ENCODE data around the gene NAA60.

The NAA60 gene

GRCh38 chr16:3509470-3509928 lies 66.0 kb downstream of the NAA60 start:
- TF ChIP-seq REST (IDR thresholded peaks at IDR 0.05; ENCODE audit: insufficient read depth in 1 of 2, low read depth in 2 of 2, low read length in 2 of 2) (no peak), FOXP2 (optimal IDR thresholded peaks at IDR 0.05; ENCODE audit: borderline replicate concordance, extremely low read depth, extremely low read length, insufficient read depth) (no peak), SIN3A (IDR thresholded peaks at IDR 0.05; ENCODE audit: borderline replicate concordance, insufficient read depth, low read length) (no peak)

GRCh38 chr16:3510416-3510815 lies 66.9 kb downstream of the NAA60 start:
- TF ChIP-seq TAF1 (IDR thresholded peaks at IDR 0.05; ENCODE audit: borderline replicate concordance, insufficient read depth, low read length), result no peak
- no peak for TF ChIP-seq FOXP2 (optimal IDR thresholded peaks at IDR 0.05; ENCODE audit: borderline replicate concordance, extremely low read depth, extremely low read length, insufficient read depth)
- TF ChIP-seq SIN3A (IDR thresholded peaks at IDR 0.05; ENCODE audit: borderline replicate concordance, insufficient read depth, low read length), result no peak
- TF ChIP-seq REST (IDR thresholded peaks at IDR 0.05; ENCODE audit: insufficient read depth in 1 of 2, low read depth in 2 of 2, low read length in 2 of 2), result no peak
- no peak for TF ChIP-seq POLR2AphosphoS5 (IDR thresholded peaks at IDR 0.05; ENCODE audit: low read depth, low read length)

GRCh38 chr16:3511286-3512180 lies 68.1 kb downstream of the NAA60 start:
- no peak for TF ChIP-seq TAF1 (IDR thresholded peaks at IDR 0.05; ENCODE audit: borderline replicate concordance, insufficient read depth, low read length)
- TF ChIP-seq SIN3A (IDR thresholded peaks at IDR 0.05; ENCODE audit: borderline replicate concordance, insufficient read depth, low read length), result no peak
- TF ChIP-seq FOXP2 (optimal IDR thresholded peaks at IDR 0.05; ENCODE audit: borderline replicate concordance, extremely low read depth, extremely low read length, insufficient read depth), result no peak
- no peak for TF ChIP-seq REST (IDR thresholded peaks at IDR 0.05; ENCODE audit: insufficient read depth in 1 of 2, low read depth in 2 of 2, low read length in 2 of 2)
- TF ChIP-seq POLR2AphosphoS5 (IDR thresholded peaks at IDR 0.05; ENCODE audit: low read depth, low read length), result no peak

GRCh38 chr16:3513892-3514583 lies 70.6 kb downstream of the NAA60 start:
- TF ChIP-seq FOXP2 (optimal IDR thresholded peaks at IDR 0.05; ENCODE audit: borderline replicate concordance, extremely low read depth, extremely low read length, insufficient read depth) (no peak), REST (IDR thresholded peaks at IDR 0.05; ENCODE audit: insufficient read depth in 1 of 2, low read depth in 2 of 2, low read length in 2 of 2) (no peak), SIN3A (IDR thresholded peaks at IDR 0.05; ENCODE audit: borderline replicate concordance, insufficient read depth, low read length) (no peak), TAF1 (IDR thresholded peaks at IDR 0.05; ENCODE audit: borderline replicate concordance, insufficient read depth, low read length) (no peak), POLR2AphosphoS5 (IDR thresholded peaks at IDR 0.05; ENCODE audit: low read depth, low read length) (no peak)

All from PFSK-1 (cell line).